GM19467 (cell line): ENCODE measurements around the gene RAD54L.

Experiments
- ATAC-seq: cut with Tn5 transposase; IDR thresholded peaks from one replicate; pipeline ENCODE4 v1.9.1; 2021; ENCODE audit warnings: mild to moderate bottlenecking, moderate library complexity; ENCODE audit not compliant: unreplicated experiment

RAD54L gene

DNA sequence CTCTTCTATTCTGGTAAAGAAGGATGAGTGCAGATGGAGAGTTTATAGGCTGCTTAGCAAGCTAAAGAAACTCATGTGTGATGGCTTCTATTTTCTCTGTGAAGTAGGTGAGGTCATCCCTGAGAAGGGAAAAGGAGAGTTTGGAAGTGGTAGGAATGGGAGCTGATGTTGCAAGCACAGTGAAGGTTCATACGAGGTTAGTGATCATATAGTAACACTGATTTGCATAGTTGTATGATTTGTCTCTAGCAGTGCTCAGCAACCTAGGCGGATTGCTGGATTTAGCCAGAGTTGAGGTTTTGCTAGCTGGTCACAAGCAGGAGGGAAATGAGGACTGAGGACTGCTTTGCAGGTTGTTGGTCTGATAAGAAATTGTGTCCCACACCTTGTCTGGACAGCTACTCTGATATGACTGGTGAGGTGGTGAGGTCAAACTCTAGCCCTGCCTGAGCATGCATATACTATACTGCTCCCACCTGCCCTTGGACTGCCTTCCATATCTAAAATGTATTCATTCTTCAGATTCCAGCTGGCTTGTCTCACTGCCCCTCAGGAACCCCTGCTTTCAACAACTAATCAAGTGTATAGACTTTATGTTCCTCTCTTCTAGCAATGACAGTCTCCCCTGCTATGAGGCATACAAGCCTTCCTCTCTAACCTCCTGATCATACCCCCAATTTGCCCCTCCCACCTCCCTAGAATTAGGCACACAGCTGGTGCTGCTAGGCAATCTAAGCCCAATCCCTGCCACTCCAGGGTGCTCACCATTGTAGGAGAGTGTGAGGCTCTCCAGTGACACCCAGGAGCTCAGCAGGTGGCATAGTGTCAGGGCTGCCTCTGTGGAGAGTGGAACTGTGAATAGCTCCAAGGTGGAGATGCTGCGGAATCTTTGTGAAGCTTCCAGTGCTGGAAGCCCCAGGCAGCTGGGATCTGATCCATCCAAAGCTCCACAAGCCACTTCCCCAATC lies 37.3 kb downstream of the RAD54L start:
- no peak for ATAC-seq

GRCh38 chr1:46285730-46286477 lies 38.3 kb downstream of the RAD54L start:
- no peak for ATAC-seq

- no peak for ATAC-seq
These were observed 41.0 kb downstream of the RAD54L start for GRCh38 chr1:46288485-46289133.

GRCh38 chr1:46289134-46289494 lies 41.6 kb downstream of the RAD54L start:
- ATAC-seq: no peak

DNA sequence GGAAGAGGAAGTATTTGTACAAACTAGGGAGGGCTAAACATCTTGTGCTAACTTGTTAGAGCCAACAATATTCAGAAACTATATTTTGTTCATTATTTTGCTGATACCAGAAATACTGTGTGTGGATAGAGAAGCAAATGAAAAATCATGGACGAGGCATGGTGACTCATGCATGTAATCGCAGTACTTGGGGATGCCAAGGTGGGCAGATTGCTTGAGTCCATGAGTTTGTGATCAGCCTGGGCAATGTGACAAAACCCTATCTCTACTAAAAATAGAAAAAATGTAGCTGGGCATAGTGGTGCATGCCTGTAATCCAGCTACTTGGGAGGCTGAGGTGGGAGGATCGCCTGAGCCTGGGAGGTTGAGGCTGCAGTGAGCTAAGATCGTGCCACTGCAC lies 42.4 kb downstream of the RAD54L start:
- ATAC-seq: no peak

- ATAC-seq: no peak
These were observed 47.7 kb downstream of the RAD54L start for GRCh38 chr1:46295306-46295705.

DNA sequence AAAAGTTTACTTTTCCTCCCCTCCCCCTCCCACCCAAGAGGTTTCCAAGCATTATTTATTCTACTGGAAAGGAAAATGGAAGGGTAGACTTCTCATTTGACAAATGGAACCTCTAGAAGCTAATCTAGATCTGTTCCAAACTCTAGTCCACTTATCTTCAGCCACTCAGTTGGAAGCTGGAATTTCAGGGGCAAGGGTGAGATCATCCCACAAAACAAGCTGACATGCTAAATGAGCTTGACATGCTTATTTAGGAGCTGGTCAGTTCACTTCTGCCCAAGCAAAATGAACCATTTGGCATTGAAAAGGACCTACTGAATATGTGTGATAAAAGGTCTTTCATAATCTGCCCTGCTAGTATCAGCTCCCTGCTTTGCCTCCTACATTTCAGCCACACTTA lies 50.8 kb downstream of the RAD54L start:
- no peak for ATAC-seq

- ATAC-seq: no peak
These were observed 53.3 kb downstream of the RAD54L start for GRCh38 chr1:46300673-46301405.

GRCh38 chr1:46301406-46301807 lies 53.8 kb downstream of the RAD54L start:
- ATAC-seq: no peak

- peak; percentile 29 for ATAC-seq
These were observed 54.5 kb downstream of the RAD54L start for GRCh38 chr1:46301808-46302640.

DNA sequence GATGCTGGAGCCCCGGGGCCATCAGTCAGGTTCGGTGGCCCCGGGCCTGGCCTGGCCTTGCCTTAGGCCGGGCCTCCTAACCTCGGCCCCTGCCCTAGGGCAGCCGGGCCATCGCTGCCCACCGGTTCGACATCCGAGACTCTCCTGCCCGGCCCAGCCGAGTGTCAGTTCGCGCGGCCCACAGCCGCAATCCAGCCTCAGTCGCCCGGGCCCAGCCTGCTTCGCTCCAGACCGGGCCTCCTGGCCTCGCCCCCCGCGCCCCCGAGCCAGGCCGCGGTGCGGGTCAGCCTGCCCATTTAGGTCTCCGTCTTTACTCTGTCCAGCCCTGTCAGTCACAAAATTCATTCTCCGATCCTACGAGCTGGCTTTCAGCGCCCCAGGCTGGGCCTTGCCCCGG lies 55.1 kb downstream of the RAD54L start:
- ATAC-seq: peak; percentile 6

GRCh38 chr1:46303038-46303871 lies 55.7 kb downstream of the RAD54L start, which contains the start of the genes LRRC41 and UQCRH:
Gene LRRC41 (minus strand): TSS chr1:46303616. CDS start chr1:46303322, 294 bp downstream.
Gene UQCRH (plus strand): TSS chr1:46303698. CDS start chr1:46303767, 69 bp downstream.
- ATAC-seq: peak; percentile 69

DNA sequence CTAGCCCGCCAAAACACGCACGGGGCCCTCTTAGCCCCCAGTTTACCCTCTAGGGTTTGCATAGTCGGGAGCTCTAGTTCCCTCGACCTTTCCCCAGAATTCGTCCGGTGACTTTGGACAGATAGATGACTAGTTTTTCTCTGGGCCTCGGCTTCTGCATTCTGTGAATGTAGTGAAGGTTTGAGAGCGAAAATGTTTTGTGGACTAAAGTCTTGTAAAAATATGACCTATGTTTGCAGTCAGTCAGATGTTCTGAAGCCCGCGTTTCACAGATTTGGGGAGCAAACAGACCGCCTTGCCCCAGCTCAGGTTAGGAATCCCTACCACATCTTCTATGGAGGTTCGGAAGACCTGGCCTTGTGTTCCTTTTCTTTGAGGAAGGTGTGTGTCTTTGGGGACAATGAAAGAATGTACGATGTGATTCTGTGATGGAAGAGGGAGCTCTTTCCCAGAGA lies 56.3 kb downstream of the RAD54L start:
- no peak for ATAC-seq

DNA sequence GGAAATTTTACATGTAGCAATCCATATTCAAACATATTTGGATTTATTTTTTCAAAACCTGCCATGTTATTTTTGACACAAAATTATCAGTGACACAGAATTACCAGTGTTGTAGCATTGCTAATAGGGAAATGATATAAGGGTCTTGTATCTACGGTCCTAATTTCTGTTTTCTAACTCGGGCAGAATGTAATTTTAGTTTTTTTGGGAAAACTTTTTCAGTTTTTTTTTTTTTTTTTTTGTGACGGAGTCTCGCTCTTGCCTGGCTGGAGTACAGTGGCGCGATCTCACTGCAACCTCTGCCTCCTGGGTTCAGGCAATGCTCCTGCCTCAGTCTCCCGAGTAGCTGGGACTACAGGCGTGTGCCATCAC lies 58.6 kb downstream of the RAD54L start:
- no peak for ATAC-seq

- no peak for ATAC-seq
These were observed 62.0 kb downstream of the RAD54L start for GRCh38 chr1:46309401-46310159.

DNA sequence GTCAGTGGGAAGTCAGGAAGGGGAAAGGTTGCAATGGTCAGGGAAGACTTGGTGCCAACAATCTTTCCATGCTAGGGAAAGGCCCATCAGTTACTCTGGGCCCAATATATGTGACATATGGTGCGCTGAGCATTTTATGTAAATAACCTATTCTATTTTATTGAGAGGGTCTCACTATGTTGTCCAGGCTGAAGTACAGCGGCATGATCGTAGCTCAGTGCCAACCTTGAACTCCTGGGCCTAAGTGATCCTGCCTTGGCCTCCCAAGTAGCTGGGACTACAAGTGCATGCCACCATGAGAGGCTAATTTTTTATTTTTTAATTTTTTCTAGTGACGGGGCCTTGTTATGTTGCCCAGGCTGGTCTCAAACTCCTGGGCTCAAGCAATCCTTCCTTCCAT lies 62.8 kb downstream of the RAD54L start:
- ATAC-seq: no peak

- ATAC-seq: no peak
These were observed 68.3 kb downstream of the RAD54L start for GRCh38 chr1:46315669-46316403.
